NCI-H1930 (cell line): ENCODE data around the gene SH2D6.
"Not testable (repeated sequence)": the region's sequence is repeated elsewhere in the genome, so short reads cannot be mapped to it uniquely, and the experiment has no call there.

Source experiments
- DNase-seq, 2 experiments: peaks; one replicate each; lab custom pipeline; 2025; lab: John Stamatoyannopoulos, UW

SH2D6 gene

DNA sequence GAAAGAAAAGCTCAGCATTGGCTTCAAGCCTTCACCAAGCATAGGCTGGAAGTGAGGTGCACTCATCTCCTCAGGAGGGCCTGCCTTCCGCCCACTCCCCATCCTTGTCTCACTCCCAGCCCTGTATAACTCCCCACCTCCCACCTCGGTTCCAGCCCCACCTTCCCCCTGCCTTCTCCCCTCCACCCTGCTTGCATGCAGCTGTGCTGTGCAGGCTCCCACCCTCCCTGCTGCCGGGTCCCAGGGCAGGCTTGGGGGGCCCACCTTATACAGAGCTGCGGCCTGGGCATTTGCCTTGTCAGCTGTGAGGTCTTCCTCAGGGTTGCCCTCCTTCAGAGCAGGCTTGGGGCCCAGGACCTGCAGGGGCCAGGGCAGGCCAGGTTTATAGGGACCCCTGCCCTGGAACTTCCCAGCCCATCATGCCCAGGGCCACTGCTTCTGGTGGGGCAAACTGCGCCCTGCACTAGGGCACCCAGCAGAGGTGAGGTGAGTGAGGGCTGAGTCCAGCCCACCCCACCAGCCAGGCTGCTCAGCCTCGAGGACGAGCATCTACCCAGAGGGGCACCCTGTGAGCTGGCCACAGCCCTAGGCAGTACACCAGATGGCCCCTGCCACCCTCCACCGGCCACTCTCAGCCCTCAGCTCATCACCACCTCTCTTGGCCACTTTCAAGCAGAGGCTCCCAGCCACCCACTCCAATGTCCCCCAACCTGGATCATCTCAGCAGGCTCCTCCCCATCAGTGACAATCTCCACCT, 19.9 kb upstream of the SH2D6 start:
- DNase-seq, result no peak

DNA sequence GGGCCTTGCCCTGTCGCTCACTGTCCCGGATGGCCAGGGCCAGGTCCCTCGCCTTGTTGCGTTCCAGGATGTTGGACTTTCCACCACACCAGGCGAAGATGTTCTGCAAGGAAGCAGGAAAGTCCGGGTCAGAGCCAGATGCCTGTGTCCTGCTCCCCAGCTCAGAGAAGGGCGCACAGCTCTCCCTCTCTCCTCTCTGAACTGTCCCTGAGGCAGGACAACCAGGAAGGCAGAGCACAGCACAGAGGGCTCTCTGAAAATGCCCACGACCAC, 19.4 kb upstream of the SH2D6 start:
- DNase-seq, result no peak

DNA sequence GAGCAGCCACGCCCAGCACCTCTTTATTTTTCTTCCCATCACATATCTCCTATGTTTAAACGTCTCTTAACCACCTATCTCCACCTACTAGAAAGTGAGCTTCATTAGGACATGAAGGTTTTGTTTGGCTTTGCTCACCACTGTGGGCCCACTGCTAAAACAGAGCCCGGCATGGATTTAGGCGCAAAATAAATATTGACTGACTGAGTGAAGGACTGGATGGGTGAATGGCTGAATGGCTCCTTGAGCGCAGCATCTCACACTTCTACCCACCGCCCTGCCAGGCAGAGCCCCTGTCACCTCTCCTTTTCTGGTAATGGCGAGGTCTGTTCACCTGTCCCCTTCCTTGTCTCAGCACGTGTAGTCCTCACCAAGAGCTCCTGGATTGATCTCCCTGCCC, 18.5 kb upstream of the SH2D6 start:
- no peak for DNase-seq

DNA sequence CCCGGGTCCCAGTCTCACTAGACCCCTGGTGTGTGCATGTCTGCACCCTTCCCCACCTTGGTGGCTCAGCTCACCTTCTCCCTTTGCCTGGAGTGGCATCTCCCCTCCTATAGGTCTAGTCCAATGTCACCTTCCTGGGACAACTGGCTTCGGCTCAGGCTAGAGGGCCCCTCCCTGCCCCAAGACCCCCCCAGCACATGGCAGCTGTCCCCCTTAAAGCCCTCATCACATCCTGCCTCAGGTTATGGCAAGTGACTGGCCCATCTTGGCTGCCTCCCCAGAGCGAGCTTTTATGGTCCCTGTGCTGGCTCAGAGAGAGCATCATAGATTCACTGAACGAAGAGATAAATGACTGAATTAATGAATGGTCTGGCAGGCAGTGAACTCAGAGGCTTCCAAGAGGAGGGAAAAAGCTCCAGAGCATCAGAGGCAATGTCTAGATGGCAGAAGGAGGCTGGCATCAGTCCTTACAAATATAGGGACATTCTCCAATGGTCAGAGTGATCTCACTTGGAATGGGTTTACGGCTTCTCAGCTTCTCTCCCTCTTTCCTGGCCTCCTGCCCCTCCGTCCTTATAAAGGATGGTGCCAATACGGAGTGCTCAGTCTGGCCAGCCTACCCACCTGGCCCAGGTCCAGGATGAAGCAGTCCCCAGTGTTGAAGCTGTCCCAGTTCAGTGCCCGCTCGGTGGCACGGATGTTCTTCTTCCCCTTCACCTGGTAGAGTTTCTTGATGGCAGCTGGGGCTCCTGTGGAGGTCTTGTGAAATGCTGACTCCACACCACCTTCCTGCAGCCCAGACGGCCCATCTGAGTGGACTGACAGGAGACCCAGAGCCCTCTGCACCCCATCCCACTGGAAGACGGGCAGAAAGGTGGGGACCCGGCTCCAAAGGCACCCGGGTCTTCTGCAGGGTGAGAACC, 17.7 kb upstream of the SH2D6 start:
- DNase-seq, result no peak

DNA sequence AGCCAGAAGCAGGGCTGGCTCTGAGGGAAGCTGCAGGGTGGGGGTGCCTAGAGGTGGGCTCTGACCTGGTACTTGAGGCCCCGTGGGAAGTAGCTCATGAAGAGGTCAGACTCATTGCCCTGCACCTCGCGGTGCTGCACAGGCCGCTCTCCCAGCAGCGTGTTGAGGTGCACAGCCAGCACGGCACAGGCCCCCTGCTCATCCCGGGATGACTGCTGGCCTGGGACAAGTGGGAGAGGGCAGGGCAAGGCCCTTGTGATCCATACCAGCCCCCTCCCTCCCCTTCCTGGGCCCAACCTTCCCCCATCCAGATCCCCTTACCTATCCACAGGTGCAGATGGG, 17.1 kb upstream of the SH2D6 start:
- DNase-seq, result no peak

DNA sequence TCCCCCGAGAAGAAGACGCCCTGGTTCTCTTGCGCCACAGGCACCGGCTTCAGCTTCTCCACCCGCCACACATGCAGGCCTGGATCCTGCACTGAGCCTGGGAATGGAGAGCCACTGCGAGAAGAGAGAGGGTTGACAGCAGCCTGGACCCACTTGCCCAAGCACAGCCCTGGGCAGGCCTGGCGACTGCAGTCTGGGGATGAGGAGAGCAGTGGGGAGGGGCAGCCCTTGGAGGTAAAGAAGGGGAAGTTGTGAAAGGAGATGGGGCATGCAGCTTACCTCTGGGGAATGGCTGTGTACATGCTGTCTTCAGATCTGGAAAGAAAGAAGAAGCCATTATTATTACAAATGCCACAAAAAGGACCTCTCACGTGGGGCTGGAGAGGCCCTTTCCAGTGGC, 16.7 kb upstream of the SH2D6 start:
- no peak for DNase-seq

DNA sequence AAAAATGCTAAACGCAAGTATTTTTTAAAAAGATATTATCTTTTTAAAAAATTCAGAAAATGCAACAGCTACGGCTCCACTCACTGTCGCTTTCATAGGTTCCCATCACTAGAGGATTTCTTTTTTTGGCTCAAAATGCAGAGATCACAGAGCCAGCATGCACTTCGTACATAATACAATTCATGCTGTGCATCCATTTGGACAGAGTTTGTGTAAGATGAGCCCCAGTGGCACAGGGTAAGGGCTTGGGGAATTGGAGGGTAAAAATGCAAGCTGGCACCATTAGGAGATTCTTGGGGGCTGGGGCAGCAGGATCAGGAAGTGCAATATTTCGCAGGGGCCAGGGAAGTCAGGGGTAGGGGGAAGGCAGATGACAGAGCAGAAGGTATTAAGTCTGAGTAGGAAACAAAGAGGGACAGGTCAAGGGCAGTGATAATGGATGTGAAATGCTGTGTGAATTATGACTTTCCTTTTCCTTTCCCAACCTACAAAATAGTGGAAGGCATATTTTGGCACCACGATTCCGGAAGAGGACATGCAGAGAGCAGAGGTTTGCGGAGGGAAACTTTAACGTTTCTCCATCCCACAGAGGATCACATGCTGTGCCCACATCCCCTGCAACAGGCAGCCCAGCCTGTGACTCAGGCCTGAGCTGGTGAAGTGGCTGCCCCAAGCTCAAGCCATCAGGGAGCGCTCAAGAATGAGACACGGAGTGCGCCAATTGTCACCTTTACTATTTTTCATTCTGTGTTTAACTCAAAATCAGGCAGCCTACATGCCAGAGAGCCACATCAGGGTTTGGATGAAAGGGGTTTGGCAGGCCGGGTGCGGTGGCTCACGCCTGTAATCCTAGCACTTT, 13.1 kb upstream of the SH2D6 start:
- DNase-seq, result no peak

DNA sequence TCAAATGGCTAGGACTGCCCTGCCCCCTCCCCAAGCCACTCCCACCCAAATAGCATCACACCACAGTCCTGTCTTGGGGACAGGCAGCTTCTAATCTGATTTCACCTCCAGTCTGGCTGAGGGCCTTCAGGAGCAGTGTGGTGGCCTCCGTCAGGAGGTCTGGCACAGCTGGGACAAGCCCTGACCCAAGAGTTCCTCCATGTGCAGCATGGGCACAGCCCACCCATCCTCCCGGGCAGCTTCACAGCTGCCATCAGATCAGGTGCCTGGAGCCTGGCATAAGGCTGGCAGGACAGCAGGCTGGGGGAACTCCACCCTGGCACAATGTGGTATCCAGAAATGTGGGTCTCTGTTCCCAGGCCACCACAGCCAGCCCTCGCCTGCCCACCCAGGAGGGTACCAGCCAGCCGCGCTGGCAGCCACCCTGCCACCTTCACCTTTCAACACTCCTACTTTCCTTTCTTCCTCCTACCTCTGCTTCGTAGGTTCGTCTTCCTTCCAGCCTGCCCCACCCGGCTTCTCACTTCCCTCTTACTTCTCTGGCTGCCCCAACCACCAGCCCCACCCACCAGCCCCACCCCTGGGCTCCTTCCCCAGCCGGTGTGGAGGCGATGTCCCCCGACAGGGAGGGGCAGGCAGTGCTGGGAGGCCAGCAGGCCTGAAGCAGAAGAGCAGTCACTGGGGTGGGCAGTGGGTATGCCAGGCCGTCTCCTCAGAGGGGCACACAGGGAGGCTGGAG, 8.5 kb upstream of the SH2D6 start, which contains the start of gene CAPG:
Gene CAPG (minus strand): TSS at position 522 of the 739 bp plus-strand sequence. CDS start 8,221 bp downstream, outside the sequence.
- no peak for DNase-seq

DNA sequence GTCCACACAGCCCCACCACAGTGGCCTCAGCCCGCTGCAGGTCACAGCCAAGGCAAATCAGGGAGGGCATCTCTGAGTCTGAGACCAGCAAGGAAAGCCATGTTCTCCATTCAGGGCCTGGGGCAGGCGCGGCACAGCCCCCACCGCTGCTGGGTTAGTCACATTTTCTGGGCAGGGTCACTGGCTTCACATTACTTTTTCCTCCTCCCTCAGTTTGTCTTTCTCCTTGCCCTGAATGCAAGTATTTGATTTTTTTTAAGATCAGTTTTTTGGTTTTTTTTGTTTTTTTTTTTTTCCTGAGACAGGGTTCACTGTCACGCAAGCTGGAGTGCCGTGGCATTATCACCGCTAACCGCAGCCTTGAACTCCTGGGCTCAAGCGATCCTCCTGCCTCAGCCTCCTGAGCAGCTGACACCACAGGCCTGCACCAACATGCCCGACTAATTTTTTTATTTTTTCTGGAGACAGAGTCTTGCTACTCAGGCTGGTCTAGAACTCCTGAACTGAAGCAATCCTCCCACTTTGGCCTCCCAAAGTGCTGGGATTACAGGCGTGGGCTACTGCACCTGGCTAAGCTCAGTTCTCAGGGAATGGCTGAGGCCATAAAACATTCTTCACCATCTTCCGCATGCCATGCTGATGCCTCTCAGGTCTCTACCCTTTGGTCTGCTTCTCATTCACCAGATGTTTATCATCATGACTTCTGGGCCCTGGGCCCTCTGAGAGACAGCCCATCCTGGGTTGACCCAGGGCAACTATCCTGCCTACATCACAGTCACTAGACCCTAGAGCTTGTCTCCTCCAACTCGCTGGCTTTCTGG, 7.7 kb upstream of the SH2D6 start:
- DNase-seq, result no peak

DNA sequence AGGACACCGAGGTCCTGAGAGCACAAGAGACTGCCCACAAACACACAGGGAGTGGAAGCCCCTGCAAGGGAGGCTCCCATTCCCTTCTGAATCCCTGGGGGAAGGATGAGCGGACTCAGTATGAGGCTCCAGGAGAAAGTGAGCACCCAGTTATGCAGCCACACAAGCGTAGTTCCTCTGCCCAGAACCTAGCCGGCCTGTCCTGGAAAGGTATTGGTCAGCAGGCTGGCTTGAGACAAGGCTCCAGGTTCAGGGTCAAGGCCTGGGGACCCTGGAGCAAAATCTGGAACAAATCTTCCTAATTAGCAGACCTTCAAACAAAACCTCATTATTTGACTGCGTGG, 7.1 kb upstream of the SH2D6 start:
- no peak for DNase-seq

DNA sequence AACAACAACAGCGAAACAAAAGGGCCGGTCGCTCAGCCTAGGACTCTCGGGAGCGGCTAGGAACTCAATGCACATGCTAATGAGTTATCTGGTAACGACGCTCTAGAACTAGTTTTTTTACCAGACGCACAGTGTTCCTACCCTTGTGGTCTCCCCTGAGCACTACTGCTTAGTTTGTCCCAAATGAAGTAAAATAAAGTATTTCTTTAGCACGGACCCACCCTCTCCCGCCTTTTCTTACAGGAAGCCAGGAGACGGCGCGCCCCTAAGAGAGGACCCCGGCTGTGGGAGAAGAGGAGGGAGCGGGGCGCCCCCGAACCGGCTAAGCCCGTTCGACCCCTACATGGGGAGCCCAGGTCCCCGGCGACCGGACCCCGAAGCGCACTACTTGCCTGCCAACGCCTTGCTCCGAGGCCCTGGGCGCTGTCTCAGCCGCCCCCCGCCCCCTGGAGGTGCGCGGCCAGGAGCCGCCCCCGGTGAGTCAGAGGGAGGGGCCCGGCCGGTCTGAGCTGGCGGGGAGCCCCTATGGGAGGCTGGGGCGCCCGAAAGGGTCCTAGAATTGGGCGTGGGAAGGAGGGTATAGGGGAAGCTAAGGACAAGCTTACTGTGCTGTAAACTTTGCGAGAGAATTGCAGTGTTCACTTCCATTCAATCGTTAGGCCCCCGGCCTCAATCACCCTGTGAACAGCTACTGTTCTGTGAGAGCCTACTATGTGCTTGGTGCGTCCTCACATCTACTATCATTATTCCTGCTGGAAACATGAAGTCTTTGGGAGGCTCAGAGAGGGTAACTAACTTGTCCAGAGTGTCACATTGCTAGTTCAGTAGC, 4.7 kb upstream of the SH2D6 start:
- peak in 1 of 2 experiments; percentile 21 for DNase-seq

DNA sequence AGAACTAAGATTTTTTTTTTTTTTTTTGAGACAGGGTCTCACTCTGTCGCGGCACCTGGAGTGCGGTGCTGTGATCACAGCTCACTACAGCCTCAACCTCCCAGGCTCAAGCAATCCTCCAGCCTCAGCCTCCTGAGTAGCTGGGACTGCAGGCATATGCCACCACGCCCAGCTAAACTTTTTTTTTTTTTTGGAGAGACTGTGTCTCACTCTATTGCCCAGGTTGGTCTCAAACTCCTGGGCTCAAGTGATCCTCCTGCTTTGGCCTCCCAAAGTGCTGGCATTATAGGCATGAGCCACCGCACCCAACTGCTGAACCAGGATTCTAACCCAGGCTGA, 4.1 kb upstream of the SH2D6 start:
- DNase-seq, result not testable (repeated sequence)

DNA sequence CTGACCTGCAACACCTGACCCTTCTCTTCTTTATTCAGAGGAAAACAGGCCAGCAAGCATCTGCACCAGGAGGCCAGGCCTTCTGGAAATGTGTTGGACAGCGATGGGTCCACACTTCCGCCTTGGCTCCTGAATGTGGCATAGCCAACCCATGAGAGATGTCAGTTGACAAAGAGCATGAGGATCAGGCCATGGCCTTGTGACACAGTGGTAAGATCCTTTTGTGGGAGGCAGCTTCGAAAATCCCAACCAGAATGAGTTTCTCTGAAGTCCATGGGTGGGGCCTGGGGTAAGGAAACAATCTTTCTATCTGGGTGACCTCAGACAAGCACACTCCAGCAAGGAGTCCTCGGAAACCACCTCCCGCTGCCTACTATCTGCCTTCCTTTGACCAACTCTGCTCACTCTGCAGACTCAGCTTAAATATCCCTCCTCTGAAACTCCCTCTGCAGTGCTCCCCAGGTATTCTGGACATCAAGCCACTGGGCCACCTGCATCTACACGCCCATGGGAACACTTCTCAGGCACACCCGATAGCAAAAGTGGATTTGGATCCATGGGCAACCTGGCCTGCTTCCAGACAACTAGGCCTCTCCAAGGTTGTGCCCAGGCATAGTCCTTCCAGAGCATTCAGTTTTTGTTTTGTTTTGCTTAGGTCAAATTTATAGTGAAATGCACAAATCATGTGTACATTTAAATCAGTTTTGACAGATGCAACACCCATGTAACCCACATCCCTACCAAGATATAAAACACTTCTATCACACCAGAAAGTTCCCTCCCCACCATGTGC, 3.6 kb upstream of the SH2D6 start:
- no peak for DNase-seq

DNA sequence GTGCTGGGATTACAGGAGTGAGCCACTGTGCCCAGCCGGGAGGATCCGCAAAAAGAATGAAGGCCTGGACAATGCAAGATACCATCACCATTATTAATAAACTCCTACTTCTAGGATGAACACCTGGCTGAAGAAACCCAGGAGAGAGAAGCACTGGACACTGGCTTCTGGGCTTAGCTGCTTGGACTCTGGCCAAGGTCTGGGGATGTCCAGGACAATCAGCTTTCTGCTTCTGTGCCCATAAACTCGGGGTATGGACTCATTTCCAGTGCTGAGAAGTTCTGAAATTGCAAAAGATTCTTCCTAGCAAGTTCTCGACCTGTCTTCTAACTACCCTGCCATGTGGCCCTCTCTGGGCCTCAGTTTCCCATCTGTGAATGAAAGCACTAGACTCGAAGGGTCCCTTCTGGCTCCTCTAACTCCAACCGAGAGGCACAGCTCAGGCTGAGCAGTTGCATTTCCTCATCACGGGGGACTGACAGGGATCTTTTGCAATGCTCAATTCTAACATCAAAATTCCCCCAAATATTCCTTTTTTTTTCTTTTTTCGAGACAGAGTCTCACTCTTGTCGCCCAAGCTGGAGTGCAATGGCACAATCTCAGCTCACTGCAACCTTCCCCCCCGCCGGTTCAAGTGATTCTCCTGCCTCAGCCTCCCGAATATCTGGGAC, 2.4 kb upstream of the SH2D6 start:
- DNase-seq, result no peak

DNA sequence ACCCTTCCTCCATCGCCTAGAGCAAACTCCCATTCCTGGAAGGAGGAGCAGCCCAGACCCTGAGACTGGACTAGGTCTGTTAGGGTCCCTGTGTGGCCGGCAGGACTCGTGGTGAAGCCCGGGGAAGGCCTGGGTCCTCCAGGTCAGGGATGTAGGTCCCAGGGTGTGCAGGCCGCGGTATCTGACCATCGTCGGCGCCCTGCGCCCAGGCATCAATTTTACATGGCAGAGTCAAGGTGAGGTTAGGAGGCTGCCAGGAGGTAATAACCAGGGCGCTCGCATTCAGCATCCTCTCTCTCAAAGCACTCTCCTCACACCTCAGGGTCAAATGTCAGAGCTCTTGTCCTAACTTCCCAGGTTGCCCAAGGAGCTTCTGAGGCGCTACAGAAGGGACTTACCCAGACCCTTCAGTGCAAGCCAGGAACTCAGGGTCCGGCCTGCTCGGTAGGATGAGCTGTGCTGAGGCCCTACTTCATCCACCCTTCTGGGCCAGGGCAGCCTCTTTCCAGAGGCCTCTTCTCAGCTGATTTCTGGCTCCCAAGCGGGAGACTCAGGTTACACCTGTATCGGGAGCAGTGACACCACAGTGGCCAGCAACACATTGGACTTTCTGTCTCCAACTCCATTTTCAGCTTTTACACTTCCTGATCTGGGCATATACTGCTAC, 628 bp downstream of the SH2D6 start:
- peak in 1 of 2 experiments; percentile 38 for DNase-seq

DNA sequence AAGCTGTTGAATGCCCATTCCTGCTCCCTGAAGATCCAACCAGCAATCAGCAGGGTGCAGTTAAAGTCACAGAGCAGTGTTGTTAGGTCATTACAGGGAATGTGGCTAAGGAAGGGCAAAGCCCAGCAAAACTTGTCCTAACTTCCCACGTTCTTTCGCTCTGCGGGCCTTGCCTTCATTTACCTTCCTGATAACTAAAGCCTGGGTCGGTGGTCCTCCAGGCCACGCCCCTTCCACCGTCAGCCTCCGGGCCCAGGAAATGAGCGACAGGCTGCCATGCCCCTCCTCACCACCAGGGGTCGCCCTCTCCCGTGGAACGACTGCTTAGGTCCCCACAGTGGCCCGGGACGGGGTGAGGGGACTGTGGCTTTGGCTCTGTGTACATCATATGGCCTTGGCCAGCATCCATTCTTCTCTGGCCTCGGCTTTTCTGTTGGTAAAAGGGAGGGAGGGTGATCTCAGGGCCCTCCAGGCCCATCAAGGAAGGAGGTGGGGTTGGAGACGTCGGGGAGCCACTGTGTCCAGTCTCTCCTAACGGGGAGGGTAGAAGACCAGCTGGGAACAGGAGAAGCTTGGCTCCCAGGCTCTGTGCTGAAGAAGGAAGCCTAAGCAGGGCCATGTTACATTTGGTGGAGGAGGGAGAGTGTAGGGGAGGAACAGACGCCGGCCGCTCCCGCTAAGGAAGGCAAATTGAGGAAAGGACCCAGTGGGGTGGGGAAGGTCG, 2.2 kb downstream of the SH2D6 start:
- peak; percentile 72 to 84 for DNase-seq

DNA sequence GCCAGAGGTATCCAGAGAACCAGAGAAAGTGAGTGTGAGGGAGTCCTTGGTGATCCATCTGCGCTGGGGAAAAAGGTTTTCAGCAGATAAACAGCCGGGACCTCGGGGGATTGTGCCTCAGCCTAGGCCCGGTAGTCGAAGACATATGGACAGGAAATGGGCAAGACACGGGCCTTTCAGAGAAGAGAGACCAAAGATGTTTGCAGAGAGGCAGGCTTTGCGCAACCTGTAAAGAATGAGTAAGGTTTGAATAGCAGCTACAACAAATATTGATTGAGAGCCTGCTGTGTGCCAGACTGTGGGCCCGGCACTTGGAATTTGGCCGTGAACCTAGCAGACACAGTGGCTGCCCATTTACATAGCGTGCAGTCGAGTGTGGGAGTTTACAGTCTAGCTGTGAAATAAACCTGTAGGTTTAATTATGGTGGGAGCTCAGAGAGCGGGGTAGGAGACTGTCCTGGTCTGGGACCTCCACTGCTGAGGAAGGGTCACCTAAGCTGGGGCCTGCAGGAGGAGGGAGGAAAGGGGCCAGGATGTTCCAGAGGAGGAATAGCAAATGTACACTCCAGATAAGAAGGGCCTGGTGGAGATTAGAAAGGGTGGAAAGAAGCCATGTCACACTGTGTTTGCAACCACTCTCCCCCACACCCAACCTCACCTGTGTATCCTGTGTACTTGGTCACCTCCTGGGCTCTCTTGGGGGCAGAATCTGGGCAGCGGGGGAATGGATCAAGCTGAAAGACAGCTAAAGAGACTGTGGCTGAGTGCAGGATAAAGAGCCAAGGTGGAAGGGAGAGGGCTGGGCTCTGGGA, 3.0 kb downstream of the SH2D6 start:
- DNase-seq, result peak in 1 of 2 experiments; percentile 22
